ENCODE measurements around the gene ZAR1L. TPM values are rescaled to one million over a fixed set of nuclear protein-coding genes. Genes with fewer than 3 reads are reported as not detected.

The ZAR1L gene
- total RNA-seq, 4 donors from 2014 or later, result not detected

- Histone ChIP-seq H3K4me3 (no peak overlapping the region), H3K27me3 (no peaks in the 10 kb centered on the region), H3K9me3 (no peaks in the 10 kb centered on the region), H3K27ac (no peak overlapping the region), H3K4me1 (no peaks in the 10 kb centered on the region), H3K36me3 (no peaks in the 10 kb centered on the region)
- DNase-seq, result no peak
- 40 to 100% methylated on average over 1 of the region's 1 CpG for whole genome bisulfite sequencing, 2 donors
- no peak for TF ChIP-seq CTCF (IDR thresholded peaks at IDR 0.05)
- no peak for TF ChIP-seq POLR2A (IDR thresholded peaks at IDR 0.05)
- intact Hi-C loops (cut with DNase I), result no loop called here
These were observed 32.5 kb upstream of the ZAR1L start for GRCh38 chr13:32347651-32348050.

GRCh38 chr13:32340914-32341313, 25.8 kb upstream of the ZAR1L start:
- no peak for TF ChIP-seq CTCF (IDR thresholded peaks at IDR 0.05)
- no peak for TF ChIP-seq POLR2A (IDR thresholded peaks at IDR 0.05)

GRCh38 chr13:32334671-32335070, 19.5 kb upstream of the ZAR1L start:
- intact Hi-C loops (cut with DNase I), result no loop called here
- no peak overlapping the region for H3K4me3 ChIP-seq
- no peaks in the 10 kb centered on the region for H3K9me3 ChIP-seq
- H3K4me1 ChIP-seq, result no peaks in the 10 kb centered on the region
- TF ChIP-seq CTCF (IDR thresholded peaks at IDR 0.05), result no peak
- TF ChIP-seq POLR2A (IDR thresholded peaks at IDR 0.05), result no peak
- no peaks in the 10 kb centered on the region for H3K27me3 ChIP-seq
- H3K36me3 ChIP-seq, result no peaks in the 10 kb centered on the region
- DNase-seq, result no peak
- 80 to 82% methylated on average over 2 of the region's 2 CpGs for WGBS, 2 donors
- no peak overlapping the region for H3K27ac ChIP-seq

More at GRCh38 chr13:32340914-32341313, 25.8 kb upstream of the ZAR1L start:
- Histone ChIP-seq H3K36me3 (no peaks in the 10 kb centered on the region), H3K4me3 (no peak overlapping the region), H3K27ac (no peak overlapping the region), H3K27me3 (no peaks in the 10 kb centered on the region), H3K4me1 (no peaks in the 10 kb centered on the region), H3K9me3 (no peaks in the 10 kb centered on the region)
- WGBS, 2 donors, result 66 to 89% methylated on average over 3 of the region's 3 CpGs
- intact Hi-C loops (cut with DNase I), result no loop called here
- DNase-seq, result no peak

- H3K4me3 ChIP-seq, result no peak overlapping the region
- H3K9me3 ChIP-seq, result no peaks in the 10 kb centered on the region
- no peaks in the 10 kb centered on the region for H3K27me3 ChIP-seq
- H3K27ac ChIP-seq, result no peak overlapping the region
- DNase-seq, result no peak
- intact Hi-C loops (cut with DNase I), result no loop called here
- WGBS, 2 donors, result 40 to 81% methylated on average over 2 of the region's 2 CpGs
- TF ChIP-seq POLR2A (IDR thresholded peaks at IDR 0.05), result no peak
- TF ChIP-seq CTCF (IDR thresholded peaks at IDR 0.05), result no peak
- no peaks in the 10 kb centered on the region for H3K4me1 ChIP-seq
- no peaks in the 10 kb centered on the region for H3K36me3 ChIP-seq
These were observed 15.3 kb upstream of the ZAR1L start for GRCh38 chr13:32330441-32330840.

GRCh38 chr13:32323912-32324311, 8.7 kb upstream of the ZAR1L start:
- TF ChIP-seq CTCF (IDR thresholded peaks at IDR 0.05) (no peak), POLR2A (IDR thresholded peaks at IDR 0.05) (no peak)
- Histone ChIP-seq H3K36me3 (no peaks in the 10 kb centered on the region), H3K27me3 (no peaks in the 10 kb centered on the region), H3K4me3 (no peak overlapping the region), H3K27ac (no peak overlapping the region), H3K9me3 (no peaks in the 10 kb centered on the region), H3K4me1 (no peaks in the 10 kb centered on the region)
- DNase-seq, result no peak
- intact Hi-C loops (cut with DNase I), result no loop called here
